ENCODE data around the gene NIT1.

NIT1 gene

GRCh38 chr1:161080441-161081405 lies 37.2 kb upstream of the NIT1 start:
- Mint-ChIP-seq H3K4me1 (ENCODE audit: low read depth) (peaks cover 4% of the 10 kb centered on the region), H3K36me3 (ENCODE audit: low read depth) (no peaks in the 10 kb centered on the region), H3K9me3 (no peaks in the 10 kb centered on the region), H3K27ac (no peak overlapping the region), H3K4me3 (no peak overlapping the region), H3K27me3 (ENCODE audit: low read depth) (no peaks in the 10 kb centered on the region)

GRCh38 chr1:161081519-161081918 lies 36.4 kb upstream of the NIT1 start:
- H3K27ac Mint-ChIP-seq: no peak overlapping the region
- H3K4me1 Mint-ChIP-seq (ENCODE audit: low read depth): peaks cover 3% of the 10 kb centered on the region
- H3K36me3 Mint-ChIP-seq (ENCODE audit: low read depth): no peaks in the 10 kb centered on the region
- no peaks in the 10 kb centered on the region for H3K27me3 Mint-ChIP-seq (ENCODE audit: low read depth)
- no peaks in the 10 kb centered on the region for H3K9me3 Mint-ChIP-seq
- H3K4me3 Mint-ChIP-seq: no peak overlapping the region

- no peaks in the 10 kb centered on the region for H3K27me3 Mint-ChIP-seq (ENCODE audit: low read depth)
- H3K4me3 Mint-ChIP-seq: no peak overlapping the region
- H3K4me1 Mint-ChIP-seq (ENCODE audit: low read depth): peaks cover 3% of the 10 kb centered on the region
- H3K36me3 Mint-ChIP-seq (ENCODE audit: low read depth): no peaks in the 10 kb centered on the region
- no peaks in the 10 kb centered on the region for H3K9me3 Mint-ChIP-seq
- no peak overlapping the region for H3K27ac Mint-ChIP-seq
Observed at GRCh38 chr1:161082483-161082882, 35.4 kb upstream of the NIT1 start.

- H3K36me3 Mint-ChIP-seq (ENCODE audit: low read depth): no peaks in the 10 kb centered on the region
- no peak overlapping the region for H3K4me3 Mint-ChIP-seq
- H3K27ac Mint-ChIP-seq: no peak overlapping the region
- peaks cover 4% of the 10 kb centered on the region for H3K4me1 Mint-ChIP-seq (ENCODE audit: low read depth)
- no peaks in the 10 kb centered on the region for H3K27me3 Mint-ChIP-seq (ENCODE audit: low read depth)
- H3K9me3 Mint-ChIP-seq: no peaks in the 10 kb centered on the region
Observed at GRCh38 chr1:161082996-161083747, 34.7 kb upstream of the NIT1 start.

- Mint-ChIP-seq H3K4me1 (ENCODE audit: low read depth) (peaks cover 4% of the 10 kb centered on the region), H3K4me3 (no peak overlapping the region)
Observed at GRCh38 chr1:161083748-161084596, 33.9 kb upstream of the NIT1 start.

GRCh38 chr1:161084597-161084988 lies 33.3 kb upstream of the NIT1 start:
- H3K9me3 Mint-ChIP-seq: no peaks in the 10 kb centered on the region
- no peak overlapping the region for H3K27ac Mint-ChIP-seq
- H3K27me3 Mint-ChIP-seq (ENCODE audit: low read depth): no peaks in the 10 kb centered on the region
- H3K4me1 Mint-ChIP-seq (ENCODE audit: low read depth): peaks cover 4% of the 10 kb centered on the region
- no peaks in the 10 kb centered on the region for H3K36me3 Mint-ChIP-seq (ENCODE audit: low read depth)
- H3K4me3 Mint-ChIP-seq: no peak overlapping the region

More at GRCh38 chr1:161083748-161084596, 33.9 kb upstream of the NIT1 start:
- Mint-ChIP-seq H3K36me3 (ENCODE audit: low read depth) (no peaks in the 10 kb centered on the region), H3K27me3 (ENCODE audit: low read depth) (no peaks in the 10 kb centered on the region), H3K9me3 (no peaks in the 10 kb centered on the region), H3K27ac (no peak overlapping the region)

- Mint-ChIP-seq H3K4me1 (ENCODE audit: low read depth) (peaks cover 4% of the 10 kb centered on the region), H3K9me3 (no peaks in the 10 kb centered on the region), H3K27me3 (ENCODE audit: low read depth) (no peaks in the 10 kb centered on the region), H3K4me3 (no peak overlapping the region), H3K36me3 (ENCODE audit: low read depth) (no peaks in the 10 kb centered on the region), H3K27ac (no peak overlapping the region)
Observed at GRCh38 chr1:161085165-161085564, 32.7 kb upstream of the NIT1 start.

GRCh38 chr1:161086457-161086856 lies 31.4 kb upstream of the NIT1 start:
- peaks cover 9% of the 10 kb centered on the region for H3K4me1 Mint-ChIP-seq (ENCODE audit: low read depth)
- H3K27me3 Mint-ChIP-seq (ENCODE audit: low read depth): no peaks in the 10 kb centered on the region
- H3K36me3 Mint-ChIP-seq (ENCODE audit: low read depth): no peaks in the 10 kb centered on the region

GRCh38 chr1:161088587-161089110 lies 29.3 kb upstream of the NIT1 start:
- no peaks in the 10 kb centered on the region for H3K27me3 Mint-ChIP-seq (ENCODE audit: low read depth)
- peaks cover 23% of the 10 kb centered on the region for H3K4me1 Mint-ChIP-seq (ENCODE audit: low read depth)
- no peaks in the 10 kb centered on the region for H3K36me3 Mint-ChIP-seq (ENCODE audit: low read depth)
- no peak overlapping the region for H3K4me3 Mint-ChIP-seq
- H3K9me3 Mint-ChIP-seq: no peaks in the 10 kb centered on the region
- no peak overlapping the region for H3K27ac Mint-ChIP-seq

More at GRCh38 chr1:161086457-161086856, 31.4 kb upstream of the NIT1 start:
- Mint-ChIP-seq H3K9me3 (no peaks in the 10 kb centered on the region), H3K4me3 (no peak overlapping the region), H3K27ac (no peak overlapping the region)

- H3K9me3 Mint-ChIP-seq: no peaks in the 10 kb centered on the region
- H3K36me3 Mint-ChIP-seq (ENCODE audit: low read depth): no peaks in the 10 kb centered on the region
- no peak within 1 kb of the TSS for H3K27ac Mint-ChIP-seq
Observed at GRCh38 chr1:161089251-161089924, 28.5 kb upstream of the NIT1 start, which contains the start of gene NECTIN4. NECTIN4 (minus strand) TSS chr1:161089558; CDS start chr1:161089296, 262 bp downstream.

GRCh38 chr1:161089938-161090337 lies 28.0 kb upstream of the NIT1 start:
- Mint-ChIP-seq H3K27me3 (ENCODE audit: low read depth) (peaks cover 4% of the 10 kb centered on the region), H3K27ac (no peak overlapping the region), H3K4me1 (ENCODE audit: low read depth) (peaks cover 26% of the 10 kb centered on the region), H3K9me3 (no peaks in the 10 kb centered on the region), H3K36me3 (ENCODE audit: low read depth) (no peaks in the 10 kb centered on the region), H3K4me3 (no peak overlapping the region)

More at GRCh38 chr1:161089251-161089924, 28.5 kb upstream of the NIT1 start, which contains the start of gene NECTIN4:
- peaks cover 23% of the 10 kb centered on the region for H3K4me1 Mint-ChIP-seq (ENCODE audit: low read depth)
- no peaks in the 10 kb centered on the region for H3K27me3 Mint-ChIP-seq (ENCODE audit: low read depth)
- no peak within 1 kb of the TSS for H3K4me3 Mint-ChIP-seq

GRCh38 chr1:161090617-161091016 lies 27.3 kb upstream of the NIT1 start:
- Mint-ChIP-seq H3K4me1 (ENCODE audit: low read depth) (peaks cover 30% of the 10 kb centered on the region), H3K9me3 (no peaks in the 10 kb centered on the region)

GRCh38 chr1:161091093-161091492 lies 26.8 kb upstream of the NIT1 start:
- Mint-ChIP-seq H3K36me3 (ENCODE audit: low read depth) (no peaks in the 10 kb centered on the region), H3K4me1 (ENCODE audit: low read depth) (peaks cover 30% of the 10 kb centered on the region), H3K4me3 (no peak overlapping the region), H3K9me3 (no peaks in the 10 kb centered on the region), H3K27me3 (ENCODE audit: low read depth) (peaks cover 5% of the 10 kb centered on the region), H3K27ac (no peak overlapping the region)

More at GRCh38 chr1:161090617-161091016, 27.3 kb upstream of the NIT1 start:
- H3K27ac Mint-ChIP-seq: no peak overlapping the region
- H3K4me3 Mint-ChIP-seq: no peak overlapping the region
- no peaks in the 10 kb centered on the region for H3K36me3 Mint-ChIP-seq (ENCODE audit: low read depth)
- peaks cover 5% of the 10 kb centered on the region for H3K27me3 Mint-ChIP-seq (ENCODE audit: low read depth)
